ENCODE data around the gene PPP1R14B. TPM values are rescaled to one million over a fixed set of nuclear protein-coding genes. Genes with fewer than 3 reads are reported as not detected.

Gene PPP1R14B
- total and polyA plus RNA-seq, 2 of the 13 experiments (the other 11 are each of a cell fraction or from before 2014, with no cell fraction given): 110 to 148 TPM

- TF ChIP-seq ZBTB20 (CRISPR knock-in tag; IDR thresholded peaks at IDR 0.05; ENCODE audit: borderline replicate concordance, low read depth) (0 out of 2 replicates have a peak, but pooled peaks have one; percentile 17), KLF11 (CRISPR knock-in tag; IDR thresholded peaks at IDR 0.05) (no peak), ZBED4 (CRISPR knock-in tag; IDR thresholded peaks at IDR 0.05; ENCODE audit: borderline replicate concordance) (peak; percentile 16; the same call in 1 of the 2 replicates), IKZF5 (CRISPR knock-in tag; IDR thresholded peaks at IDR 0.05) (peak; percentile 69), TERF1 (CRISPR knock-in tag; IDR thresholded peaks at IDR 0.05) (no peak), XRCC5 (optimal IDR thresholded peaks at IDR 0.05; ENCODE audit: low read length) (peak; percentile 48), FOXP4 (CRISPR knock-in tag; IDR thresholded peaks at IDR 0.05) (no peak), ZNF543 (CRISPR knock-in tag; IDR thresholded peaks at IDR 0.05) (no peak), WIZ (CRISPR knock-in tag; IDR thresholded peaks at IDR 0.05) (no peak), AGO1 (IDR thresholded peaks at IDR 0.05; ENCODE audit: low read depth, low read length, poor library complexity, severe bottlenecking) (peak; percentile 95), SRY (CRISPR knock-in tag; IDR thresholded peaks at IDR 0.05) (0 out of 2 replicates have a peak, but pooled peaks have one; percentile 56), ZNF770 (CRISPR knock-in tag; IDR thresholded peaks at IDR 0.05) (no peak), GTF3A (CRISPR knock-in tag; conservative IDR thresholded peaks at IDR 0.05) (no peak)
- TF ChIP-seq, protein P1, sequence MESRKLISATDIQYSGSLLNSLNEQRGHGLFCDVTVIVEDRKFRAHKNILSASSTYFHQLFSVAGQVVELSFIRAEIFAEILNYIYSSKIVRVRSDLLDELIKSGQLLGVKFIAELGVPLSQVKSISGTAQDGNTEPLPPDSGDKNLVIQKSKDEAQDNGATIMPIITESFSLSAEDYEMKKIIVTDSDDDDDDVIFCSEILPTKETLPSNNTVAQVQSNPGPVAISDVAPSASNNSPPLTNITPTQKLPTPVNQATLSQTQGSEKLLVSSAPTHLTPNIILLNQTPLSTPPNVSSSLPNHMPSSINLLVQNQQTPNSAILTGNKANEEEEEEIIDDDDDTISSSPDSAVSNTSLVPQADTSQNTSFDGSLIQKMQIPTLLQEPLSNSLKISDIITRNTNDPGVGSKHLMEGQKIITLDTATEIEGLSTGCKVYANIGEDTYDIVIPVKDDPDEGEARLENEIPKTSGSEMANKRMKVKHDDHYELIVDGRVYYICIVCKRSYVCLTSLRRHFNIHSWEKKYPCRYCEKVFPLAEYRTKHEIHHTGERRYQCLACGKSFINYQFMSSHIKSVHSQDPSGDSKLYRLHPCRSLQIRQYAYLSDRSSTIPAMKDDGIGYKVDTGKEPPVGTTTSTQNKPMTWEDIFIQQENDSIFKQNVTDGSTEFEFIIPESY (CRISPR knock-in tag; IDR thresholded peaks at IDR 0.05): no peak
Observed at GRCh38 chr11:64230171-64230984, 16.4 kb downstream of the PPP1R14B start, which contains the start of gene DNAJC4 (continued).

Data from HepG2 (cell line).